HG03442 (cell line): ENCODE measurements around the gene PSMD8.
"Not testable (repeated sequence)": the region's sequence is repeated elsewhere in the genome, so short reads cannot be mapped to it uniquely, and the experiment has no call there.

ENCODE experiments used
- ATAC-seq: cut with Tn5 transposase; IDR thresholded peaks from one replicate; pipeline ENCODE4 v1.9.1; 2021; ENCODE audit warnings: mild to moderate bottlenecking, moderate library complexity; ENCODE audit not compliant: unreplicated experiment

The PSMD8 gene

DNA sequence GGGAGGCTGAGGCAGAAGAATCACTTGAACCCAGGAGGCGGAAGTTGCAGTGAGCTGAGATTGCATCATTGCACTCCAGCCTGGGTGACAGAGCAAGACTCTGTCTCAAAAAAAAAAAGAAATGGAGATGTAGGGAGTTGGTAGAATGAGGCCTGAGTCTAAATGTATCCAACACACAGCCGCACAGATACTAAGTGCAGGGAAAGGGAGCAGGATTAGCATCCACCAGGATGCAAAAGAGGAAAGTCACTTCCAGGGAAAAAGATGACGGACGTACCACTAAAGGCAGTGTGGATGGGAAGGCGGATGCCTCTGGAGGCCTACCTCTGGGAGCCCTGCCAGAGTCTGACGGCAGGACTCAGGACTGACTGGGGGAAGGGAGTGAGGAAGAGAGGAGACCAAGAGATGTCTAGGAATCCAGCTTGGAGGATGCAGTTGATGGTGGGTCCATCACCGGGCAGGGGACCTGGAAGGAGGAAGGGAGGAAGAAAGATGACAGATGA lies 35.3 kb downstream of the PSMD8 start:
- ATAC-seq = no peak

DNA sequence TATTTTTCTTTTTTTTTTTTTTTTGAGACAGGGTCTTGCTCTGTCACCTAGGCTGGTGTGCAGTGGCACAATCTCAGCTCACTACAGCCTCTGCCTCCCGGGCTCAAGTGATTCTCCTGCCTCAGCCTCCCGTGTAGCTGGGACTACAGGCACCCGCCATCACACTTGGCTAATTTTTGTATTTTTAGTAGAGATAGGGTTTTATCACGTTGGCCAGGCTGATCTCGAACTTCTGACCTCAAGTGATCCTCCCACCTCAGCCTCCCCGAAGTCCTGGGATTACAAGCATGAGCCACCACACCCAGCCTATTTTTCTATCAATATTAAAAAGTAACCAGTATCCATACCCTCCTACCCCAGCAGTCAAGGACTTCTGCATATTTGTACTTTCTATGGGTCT lies 36.0 kb downstream of the PSMD8 start:
- not testable (repeated sequence) for ATAC-seq

DNA sequence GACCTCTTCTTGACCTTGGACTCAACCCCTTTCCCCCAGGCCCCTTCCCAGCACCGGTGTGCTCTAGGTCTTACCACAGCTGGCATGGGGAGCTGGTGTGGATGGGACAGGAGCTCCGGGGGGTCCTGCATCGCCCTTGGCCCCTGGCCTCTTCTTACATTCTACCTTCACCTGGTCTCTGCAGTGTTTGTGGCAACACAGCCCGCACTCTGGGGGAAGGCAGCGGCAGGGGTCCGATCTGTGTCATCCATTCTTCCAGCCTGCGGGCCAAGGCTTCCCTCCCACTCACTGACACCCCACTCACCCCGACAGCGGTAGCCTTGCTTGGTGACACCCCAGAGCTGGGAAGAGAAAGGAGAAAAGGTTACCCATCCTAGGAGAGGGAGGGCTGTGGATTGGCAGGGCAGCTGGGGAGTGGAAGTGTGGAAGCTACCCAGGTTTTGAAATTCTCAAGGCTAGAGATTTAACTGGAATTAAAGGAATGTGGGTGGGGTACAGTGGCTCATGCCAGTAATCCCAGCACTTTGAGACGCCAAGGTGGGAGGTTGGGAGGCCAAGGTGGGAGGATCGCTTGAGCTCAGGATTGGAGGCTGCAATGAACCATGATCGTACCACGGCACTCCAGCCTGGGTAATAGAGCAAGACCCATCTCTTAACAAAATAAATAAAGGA lies 36.8 kb downstream of the PSMD8 start:
- ATAC-seq = no peak

DNA sequence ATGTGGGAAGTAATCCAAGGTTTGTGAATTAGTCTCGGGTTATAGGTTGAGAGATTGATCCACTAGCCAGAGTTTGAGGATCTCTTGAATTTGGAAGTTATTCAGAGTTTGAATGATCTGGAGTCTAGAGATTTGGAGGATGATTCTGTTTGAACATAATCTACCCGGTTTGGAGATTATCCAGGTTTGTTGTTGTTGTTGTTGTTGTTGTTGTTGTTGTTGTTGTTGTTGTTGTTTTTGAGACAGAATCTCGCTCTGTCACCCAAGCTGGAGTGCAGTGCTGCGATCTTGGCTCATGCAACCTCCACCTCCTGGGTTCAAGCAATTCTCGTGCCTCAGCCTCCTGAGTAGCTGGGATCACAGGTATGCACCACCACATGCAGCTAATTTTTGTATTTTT lies 37.5 kb downstream of the PSMD8 start:
- not testable (repeated sequence) for ATAC-seq

DNA sequence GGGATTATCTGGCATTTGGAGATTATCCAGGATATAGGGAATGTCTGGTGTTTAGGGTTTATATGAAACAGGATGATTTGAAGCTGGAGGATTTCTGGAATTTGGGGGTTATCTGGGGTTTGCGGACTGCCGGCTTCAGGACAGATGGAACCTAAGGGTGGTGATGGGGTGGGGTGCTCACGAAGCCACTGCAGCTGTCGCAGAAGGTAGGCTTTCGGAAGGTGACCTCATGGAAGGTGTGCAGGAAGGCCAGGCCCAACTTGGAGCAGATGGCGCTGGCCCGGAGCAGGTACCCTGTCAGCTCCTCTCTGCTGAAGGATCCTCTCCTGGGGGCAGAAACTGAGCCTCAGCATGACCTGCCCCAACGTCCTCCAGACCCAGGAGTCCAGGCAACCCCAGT lies 38.1 kb downstream of the PSMD8 start:
- ATAC-seq = no peak

DNA sequence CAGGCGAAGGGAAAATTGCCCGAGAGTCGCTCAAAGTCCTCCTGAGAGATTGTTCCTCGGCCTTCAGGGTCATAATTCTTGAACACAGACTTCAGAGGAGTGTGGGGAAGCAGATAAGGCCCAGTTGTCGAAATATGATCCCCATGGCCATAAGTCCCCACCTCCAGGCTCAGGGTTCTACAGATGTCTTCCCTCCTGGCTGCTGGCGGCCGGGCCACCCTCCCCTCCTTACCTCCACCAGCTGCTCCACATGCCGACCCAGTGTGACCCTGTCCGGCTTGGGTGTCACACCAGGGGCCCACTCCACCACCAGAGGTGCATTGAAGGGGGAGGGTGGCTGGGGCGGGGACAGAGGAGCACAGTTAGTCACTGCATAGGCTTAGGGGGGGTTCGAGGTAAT lies 38.6 kb downstream of the PSMD8 start:
- ATAC-seq = no peak

DNA sequence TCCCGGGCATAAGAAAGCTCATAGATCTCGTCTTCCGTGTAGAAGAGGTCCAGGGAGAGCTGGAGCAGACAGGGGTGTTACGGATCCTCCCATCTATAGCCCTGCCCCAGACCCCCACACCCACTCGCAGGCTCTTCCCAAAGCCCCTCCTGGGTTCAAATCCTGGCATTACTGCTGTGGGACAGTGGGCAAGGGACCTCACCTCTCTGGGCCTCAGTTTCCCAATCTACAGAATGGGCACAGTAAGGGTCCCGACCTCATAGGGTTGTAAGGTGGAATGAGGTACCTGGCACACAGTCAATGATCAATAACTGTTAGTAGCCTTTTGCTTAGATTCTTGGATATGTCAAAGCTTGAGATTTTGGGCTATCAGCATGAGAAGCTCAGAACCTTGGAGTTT lies 39.0 kb downstream of the PSMD8 start:
- no peak for ATAC-seq

DNA sequence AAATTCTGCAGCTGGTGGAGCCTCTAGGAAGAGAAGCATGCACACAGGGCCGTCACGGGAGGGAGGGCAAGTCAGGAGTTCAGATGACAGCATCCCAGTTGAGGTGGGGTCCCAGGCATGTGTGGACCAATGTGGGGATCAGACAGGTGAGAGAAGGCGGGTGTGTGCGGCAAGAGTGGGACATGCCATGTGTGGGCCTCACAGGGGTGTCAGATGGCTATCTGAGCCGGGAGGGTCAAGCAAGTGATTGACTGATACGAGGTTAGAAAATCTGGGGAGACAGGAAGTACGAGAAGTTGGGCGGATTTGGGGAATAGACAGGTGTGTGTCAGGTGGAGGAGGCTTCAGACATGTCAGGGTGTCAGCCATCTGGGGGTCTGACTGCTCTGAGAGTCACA lies 42.8 kb downstream of the PSMD8 start:
- no peak for ATAC-seq

DNA sequence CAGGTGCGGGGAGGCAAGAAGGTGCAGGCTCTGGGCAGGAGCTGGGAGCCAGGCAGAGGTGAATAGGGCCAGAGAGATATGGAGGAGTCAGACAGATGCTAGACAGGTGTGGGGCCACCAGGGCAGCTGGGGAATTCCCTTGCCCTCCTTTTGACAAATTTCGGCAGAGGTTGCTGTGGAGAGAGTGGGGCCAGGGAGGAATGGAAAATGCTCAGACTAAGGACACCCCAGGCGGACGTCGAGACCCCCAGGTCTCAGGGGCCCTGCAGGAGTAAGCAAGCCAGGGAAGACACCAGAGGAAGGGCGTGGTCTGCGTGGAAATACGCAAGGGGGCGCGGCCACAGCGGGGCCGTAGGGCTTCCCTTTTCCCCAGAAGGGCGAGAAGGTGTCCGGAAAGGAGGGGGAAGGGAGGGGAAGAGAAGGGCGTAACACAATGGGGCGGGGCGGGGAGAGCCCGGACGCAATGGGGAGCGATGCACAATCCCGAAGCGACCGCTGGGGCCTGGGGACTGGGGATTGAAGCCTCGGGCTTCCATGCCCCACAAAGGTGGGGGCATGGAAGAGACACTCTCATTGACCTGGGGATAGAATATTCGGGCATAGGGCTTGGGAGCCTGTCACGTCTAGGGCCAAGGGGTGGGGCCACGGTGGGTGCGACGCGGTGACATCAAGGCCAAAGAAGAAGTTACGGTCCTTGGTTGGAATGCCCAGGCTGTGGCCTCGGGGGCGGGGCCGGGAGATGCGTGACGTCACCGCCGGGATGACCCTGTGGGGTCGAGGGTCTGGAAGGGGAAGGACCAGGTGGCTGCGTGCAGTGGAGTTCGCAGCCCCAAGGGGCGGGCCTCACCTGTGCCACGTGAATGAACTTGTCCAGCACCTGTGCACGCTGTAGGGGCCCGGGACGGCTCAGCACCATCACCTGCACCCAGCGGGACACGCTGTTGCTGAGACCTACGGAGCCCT lies 43.5 kb downstream of the PSMD8 start:
- ATAC-seq = no peak

DNA sequence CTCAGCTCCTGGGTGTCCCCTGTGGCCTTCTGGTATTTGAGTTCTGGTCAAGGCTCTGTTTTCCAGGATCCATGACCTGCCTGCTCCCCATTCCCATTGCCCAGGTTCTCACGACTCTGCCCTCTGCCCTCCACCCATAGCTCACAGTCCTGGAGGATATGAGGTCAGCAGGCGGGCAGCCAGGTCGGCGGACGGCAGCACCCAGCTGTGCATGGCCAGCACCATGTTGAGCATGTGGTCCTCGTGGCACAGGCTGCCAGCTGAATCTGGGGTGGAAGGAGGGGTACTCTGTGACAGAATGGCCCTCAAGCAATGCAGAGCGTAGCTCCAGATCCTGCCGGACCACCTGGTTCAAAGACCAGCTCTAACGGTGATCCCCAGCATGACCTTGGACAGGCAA lies 46.6 kb downstream of the PSMD8 start:
- ATAC-seq = no peak

DNA sequence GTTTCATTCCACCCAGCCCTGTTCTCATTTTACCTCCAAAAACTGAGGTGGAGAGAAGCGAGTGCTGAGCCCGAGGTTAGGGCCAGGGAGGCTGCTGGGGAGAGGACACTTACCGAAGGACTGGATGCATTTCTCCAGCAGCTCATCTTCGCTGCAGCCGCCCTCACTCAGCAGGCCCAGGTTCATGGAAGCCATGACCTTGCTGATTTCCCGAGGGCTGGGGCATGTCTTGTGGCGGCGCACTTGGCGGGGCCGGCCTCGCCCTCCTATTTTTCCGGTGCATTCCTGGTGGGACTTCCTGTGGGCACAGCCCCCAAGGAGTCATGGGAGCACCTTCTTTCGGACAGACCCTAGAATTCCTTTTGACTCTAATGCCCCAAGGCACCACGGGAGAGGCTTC lies 47.5 kb downstream of the PSMD8 start:
- no peak for ATAC-seq

DNA sequence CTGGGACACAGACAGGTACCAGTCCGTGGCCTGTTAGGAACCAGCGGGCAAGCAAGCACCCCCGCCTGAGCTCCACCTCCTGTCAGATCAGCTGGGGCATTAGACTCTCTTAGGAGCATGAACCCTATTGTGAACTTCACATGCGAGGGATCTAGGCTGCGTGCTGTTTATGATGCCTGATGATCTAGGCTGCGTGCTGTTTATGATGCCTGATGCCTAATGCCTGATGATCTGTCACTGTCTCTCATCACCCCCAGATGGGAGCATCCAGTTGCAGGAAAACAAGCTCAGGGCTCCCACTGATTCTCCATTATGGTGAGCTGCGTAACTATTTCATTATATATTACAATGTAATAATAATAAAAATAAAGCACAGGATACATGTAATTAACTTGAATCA lies 48.1 kb downstream of the PSMD8 start:
- no peak for ATAC-seq

DNA sequence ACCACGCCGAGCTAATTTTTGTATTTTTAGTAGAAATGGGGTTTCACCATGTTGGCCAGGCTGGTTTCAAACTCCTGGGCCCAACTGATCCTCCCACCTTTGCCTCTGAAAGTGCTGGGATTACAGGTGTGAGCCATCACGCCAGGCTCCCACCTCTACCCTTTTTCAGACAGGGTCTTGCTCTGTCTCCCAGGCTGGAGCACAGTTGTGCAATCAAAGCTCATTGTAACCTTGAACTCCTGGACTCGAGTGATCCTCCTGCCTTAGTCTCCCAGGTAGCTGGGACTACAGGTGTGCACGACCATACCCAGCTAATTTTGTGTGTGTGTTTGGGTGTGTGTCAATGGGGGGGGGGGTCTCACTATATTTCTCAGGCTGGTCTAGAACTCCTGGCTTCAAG lies 49.9 kb downstream of the PSMD8 start:
- no peak for ATAC-seq

DNA sequence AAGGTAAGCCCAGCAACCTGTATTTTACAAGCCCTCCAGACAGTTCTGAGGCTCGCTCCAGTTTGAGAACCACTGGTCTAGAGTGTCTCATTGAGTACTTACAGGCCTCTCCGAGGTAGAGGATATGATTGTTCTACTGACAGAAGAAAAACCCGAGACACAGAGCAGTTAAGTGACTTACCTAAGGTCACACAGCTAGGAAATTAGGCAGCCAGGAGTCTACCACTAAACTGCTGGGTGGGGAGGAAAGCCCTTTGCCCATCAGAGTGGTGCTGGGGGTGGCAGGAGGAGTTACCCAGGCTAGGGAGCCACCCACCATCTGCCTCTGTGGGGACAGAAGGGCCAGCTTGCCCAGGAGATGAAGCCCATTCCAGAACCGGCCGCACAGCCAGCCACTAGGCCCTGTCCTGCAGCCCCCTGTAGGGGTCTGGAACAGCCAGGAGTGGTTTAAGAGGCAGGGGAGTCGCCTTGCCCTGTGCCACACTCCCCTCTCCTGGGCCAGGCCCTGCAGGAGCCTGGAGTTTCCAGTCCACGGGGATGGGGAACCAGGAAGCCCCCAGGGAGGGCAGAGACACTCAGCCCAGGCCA lies 50.9 kb downstream of the PSMD8 start:
- ATAC-seq = no peak

DNA sequence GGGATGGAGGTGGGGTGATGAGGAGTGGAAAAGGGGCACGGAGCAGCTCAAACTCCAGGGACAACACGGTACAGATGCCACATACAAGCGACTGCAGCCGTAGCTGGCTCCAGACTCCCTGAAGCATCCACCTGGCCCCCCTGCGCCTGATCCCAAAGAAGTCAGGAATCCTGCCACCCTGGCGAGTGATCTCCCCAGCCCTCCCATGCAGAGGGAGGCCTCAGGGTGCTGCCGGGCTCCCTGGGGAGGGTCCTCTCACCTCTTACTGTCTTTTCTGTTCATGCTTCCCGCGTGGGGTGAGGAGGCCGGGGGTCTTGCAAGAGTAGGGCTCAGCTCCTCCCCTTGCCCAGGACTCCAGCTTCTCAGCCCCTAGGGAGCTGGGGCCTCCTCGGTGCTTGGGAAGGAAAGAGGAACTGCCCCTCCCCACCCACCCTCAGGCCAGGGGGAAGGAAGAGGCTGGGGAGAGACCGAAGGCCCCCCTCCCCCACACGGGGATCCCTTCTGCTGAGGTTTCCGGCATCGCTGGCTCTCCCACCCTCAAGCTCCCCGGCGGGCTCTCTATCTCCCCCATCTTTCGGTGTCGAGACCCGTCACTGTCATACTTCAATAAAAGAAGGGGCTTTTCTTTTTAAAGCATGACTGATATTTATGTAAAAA lies 51.6 kb downstream of the PSMD8 start, which contains the start of gene RASGRP4:
TSS of gene RASGRP4 (minus strand) at position 410 of the 657 bp plus-strand sequence. CDS start at position 282, 128 bp downstream.
- ATAC-seq = no peak

DNA sequence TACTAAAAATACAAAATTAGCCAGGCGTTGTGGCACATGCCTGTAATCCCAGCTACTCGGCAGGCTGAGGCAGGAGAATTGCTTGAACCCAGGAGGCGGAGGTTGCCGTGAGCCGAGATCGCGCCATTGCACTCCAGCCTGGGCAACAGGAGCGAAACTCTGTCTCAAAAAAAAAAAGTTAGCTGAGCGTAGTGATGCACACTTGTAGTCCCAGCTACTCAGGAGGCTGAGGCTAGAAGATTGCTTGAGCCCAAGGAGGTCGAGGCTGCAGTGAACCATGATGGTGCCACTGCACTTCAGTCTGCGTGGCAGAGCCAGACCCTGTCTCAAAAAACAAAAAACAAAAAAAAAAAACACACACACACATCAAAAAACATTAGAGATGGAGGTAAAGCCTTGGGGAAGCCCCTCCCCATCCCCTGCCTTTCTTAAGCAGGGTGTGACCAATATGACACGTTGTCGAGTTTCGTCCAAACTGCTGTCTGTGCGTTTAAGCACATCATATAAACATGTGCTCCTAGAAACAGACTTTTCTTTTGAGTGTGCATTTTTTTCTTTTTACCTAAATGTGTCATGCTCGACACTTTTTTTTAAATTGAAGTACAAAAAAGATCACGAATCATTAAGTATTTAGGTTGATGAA lies 52.8 kb downstream of the PSMD8 start:
- ATAC-seq = not testable (repeated sequence)

DNA sequence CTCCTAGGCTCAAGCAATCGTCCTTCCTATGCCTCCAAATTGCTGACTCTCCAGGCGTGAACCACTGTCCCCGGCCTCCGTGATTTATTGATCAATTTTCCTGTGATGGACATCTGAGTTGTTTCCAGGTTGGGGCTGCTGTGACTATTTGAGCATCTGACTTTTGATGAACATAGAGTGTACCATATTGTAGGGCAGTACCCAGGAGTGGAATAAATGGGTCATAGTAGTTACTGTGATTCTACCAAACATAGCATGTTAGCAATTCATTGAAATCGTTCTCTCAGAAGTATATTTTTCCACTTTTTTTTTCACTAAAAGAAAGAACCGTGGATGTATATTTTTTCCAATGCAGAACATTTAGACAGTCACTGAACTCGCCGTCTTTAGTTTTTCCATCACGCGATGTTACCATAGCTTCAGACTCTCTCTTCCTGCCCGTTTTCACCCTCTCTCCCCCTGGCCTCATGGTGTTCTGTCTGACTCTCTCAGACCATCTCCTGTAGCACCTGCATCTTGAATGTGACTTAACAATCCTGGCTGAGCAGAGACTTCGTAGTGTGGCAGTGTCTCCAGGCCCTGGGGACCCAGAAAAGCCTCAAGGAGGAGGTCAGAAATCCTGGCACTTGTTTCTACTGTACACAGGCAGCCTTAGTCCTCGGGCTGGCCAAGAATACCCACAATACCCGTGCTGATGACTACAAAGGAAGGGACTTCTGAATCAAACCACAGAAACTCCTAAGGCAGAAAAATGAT lies 54.9 kb downstream of the PSMD8 start:
- no peak for ATAC-seq

DNA sequence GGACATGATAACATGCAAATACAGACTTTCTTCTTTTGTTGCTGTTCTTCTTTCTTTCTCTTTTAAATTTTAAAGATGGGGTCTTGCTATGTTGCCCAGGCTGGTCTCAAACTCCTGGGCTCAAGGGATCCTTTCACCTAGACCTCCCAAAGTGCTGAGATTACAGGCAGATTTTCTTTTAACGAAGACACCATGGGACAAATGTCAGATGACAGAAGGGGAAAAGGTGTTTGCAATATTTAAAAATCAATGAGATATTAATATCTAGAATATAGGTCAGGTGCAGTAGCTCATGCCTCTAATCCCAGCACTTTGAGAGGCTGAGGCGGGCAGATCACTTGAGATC lies 55.4 kb downstream of the PSMD8 start:
- ATAC-seq = no peak

DNA sequence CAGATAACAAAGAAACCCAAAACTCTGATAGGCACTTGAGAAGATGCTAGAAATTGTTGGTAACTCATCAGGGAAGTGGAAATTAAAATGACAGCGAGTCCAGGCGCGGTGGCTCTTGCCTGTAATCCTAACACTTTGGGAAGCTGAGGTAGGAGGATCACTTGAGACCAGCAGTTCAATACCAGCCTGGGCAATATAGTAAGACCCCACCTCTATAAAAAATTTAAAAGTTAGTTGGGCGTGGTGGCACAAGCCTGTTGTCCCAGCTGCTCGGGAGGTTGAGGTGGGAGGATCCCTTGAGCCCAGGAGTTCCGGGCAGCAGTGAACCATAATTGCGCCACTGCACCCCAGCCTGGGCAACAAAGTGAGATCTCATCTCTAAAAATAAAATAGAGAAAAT lies 56.6 kb downstream of the PSMD8 start:
- ATAC-seq = no peak

DNA sequence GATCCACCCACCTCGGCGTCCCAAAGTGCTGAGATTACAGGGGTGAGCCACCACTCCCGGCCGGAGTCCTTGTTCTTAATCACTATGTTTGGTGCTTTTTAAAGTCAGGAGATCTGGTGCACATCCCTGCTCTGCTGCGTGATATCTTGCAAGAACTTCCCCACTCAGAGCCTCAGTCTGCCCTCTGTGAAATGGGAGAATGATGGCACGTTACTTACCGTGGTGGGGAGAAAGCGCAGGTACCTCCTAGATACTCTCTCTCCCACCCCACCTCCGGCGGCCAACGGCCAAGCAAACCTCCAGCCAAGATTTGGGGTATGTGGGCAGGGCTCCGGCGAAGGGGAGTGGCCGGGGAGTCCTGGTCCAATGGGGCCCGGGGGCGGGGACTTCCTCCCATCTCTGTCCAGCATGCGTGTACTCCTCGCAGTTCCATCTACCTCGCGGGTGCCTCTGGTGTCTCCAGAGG lies 58.9 kb downstream of the PSMD8 start, which contains the start of gene RYR1:
TSS of gene RYR1 (plus strand) at position 424 of the 466 bp plus-strand sequence. CDS start 139 bp downstream, outside the sequence.
- no peak for ATAC-seq
